Tibial nerve (tissue), 4 donors: ENCODE measurements around the gene WDSUB1.

Experiments
- CTCF ChIP-seq, 5 experiments: fragments of 200-600 bp in 3 of 5; fragments of 450-650 bp in 2 of 5; sonication (generic) in 3 of 5; IDR thresholded peaks; one replicate each; pipeline ENCODE4 v1.5.1; 2016 to 2019; ENCODE audit warnings: antibody characterized with exemption in 5 of 5, mild to moderate bottlenecking in 3 of 5, moderate library complexity in 2 of 5
- EP300 ChIP-seq, 2 donors: sonication (generic); formaldehyde crosslinking; IDR thresholded peaks; one replicate each; pipeline ENCODE4 v1.6.1; 2017; ENCODE audit warnings: antibody characterized with exemption in 2 of 2, mild to moderate bottlenecking in 1 of 2
- POLR2A ChIP-seq, 2 donors: fragments of 450-650 bp; IDR thresholded peaks; one replicate each; pipeline ENCODE4 v1.6.1; 2017; ENCODE audit warnings: antibody characterized with exemption in 2 of 2, mild to moderate bottlenecking in 2 of 2, moderate library complexity in 2 of 2

GRCh38 chr2:159195697-159196096, 90.8 kb downstream of the WDSUB1 start:
- TF ChIP-seq CTCF (IDR thresholded peaks at IDR 0.05): no peak
- no peak for TF ChIP-seq EP300 (IDR thresholded peaks at IDR 0.05)
- no peak for TF ChIP-seq POLR2A (IDR thresholded peaks at IDR 0.05)
